NCI-H2196 treated with DMSO at 0.1 percent for 48 hours (cell line): ENCODE data around the gene LDLRAD4.
"Not testable (repeated sequence)": the region's sequence is repeated elsewhere in the genome, so short reads cannot be mapped to it uniquely, and the experiment has no call there.

Source experiments
- DNase-seq: peaks from one replicate; lab custom pipeline; 2025; ENCODE audit not compliant: unreplicated experiment; lab: John Stamatoyannopoulos, UW

Gene LDLRAD4

DNA sequence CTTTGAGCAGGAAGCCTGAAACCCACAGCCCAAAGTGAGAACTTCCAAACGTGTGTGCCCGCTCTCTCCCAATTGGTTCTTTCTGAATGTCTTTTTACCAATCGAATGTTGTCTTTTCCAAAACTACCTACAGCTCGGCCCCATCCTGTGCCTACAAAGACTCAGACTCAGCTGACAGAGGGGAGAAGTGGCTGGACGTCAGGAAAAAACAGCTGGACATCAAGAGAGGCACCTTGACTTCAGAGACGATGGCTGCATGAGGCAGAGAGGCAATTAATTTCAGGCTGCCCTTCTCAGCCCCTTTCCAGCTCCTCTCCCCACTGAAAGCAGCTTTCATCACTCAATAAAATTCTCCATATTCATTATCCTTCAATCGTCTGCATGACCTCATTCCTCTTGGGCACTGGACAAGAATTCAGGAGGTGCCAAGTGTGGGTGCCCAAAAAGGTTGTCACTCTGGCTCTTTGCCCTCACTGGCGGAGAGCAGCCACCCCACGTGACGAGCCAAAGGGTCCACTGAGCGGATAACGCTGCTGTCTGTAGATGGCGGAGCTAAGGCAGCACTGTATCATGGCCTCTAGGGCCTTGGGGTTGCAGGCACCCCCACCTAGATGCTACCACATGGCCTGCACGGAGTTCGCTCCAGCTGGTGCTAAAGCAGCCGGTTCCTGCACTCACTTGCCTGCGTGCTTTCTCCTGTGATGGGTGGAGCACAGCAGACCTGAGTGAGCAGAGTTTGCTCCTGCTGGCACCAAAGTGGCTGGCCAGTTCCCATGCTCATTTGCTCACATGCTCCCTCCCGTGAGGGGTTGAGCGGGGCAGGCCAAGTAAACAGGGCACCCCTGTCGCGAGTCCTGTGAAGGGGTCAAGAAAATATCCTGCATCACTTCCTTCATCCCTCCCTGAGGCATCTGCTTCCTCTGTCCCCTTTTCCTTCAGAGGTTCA lies 469.9 kb downstream of the LDLRAD4 start:
- no peak for DNase-seq

DNA sequence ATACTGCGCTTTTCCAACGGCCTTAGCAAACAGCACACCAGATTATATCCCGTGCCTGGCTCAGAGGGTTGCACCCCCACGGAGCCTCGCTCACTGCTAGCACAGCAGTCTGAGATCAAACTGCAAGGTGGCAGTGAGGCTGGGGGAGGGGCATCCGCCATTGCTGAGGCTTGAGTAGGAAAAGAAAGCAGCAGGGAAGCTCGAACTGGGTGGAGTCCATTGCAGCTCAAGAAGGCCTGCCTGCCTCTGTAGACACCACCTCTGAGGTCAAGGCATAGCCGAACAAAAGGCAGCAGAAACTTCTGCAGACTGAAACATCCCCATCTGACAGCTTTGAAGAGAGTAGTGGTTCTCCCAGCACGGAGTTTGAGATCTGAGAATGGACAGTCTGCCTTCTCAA lies 471.5 kb downstream of the LDLRAD4 start:
- DNase-seq: not testable (repeated sequence)

DNA sequence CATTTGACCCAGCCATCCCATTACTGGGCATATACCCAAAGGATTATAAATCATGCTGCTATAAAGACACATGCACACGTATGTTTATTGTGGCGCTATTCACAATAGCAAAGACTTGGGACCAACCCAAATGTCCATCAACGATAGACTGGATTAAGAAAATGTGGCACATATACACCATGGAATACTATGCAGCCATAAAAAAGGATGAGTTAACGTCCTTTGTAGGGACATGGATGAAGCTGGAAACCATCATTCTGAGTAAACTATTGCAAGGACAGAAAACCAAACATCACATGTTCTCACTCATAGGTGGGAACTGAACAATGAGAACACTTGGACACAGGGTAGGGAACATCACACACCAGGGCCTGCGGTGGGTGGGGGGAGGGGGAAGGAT lies 476.8 kb downstream of the LDLRAD4 start:
- not testable (repeated sequence) for DNase-seq

DNA sequence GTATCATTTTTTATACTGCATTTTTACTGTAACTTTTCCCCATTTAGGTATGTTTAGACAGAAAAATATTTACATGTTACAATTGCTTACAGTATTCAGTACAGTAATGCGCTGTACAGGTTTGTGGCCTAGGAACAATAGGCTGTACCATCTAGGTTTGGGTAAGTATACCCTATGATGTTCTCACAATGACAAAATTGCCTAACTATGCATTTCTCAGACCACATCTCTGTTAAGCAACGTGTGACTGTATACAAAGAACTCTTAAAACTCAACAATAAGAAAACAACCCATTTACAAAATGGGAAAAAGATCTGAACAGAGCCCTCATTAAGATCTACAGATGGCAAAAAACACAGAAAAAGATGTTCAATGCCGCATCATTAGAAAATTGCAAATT lies 478.4 kb downstream of the LDLRAD4 start:
- DNase-seq: no peak

DNA sequence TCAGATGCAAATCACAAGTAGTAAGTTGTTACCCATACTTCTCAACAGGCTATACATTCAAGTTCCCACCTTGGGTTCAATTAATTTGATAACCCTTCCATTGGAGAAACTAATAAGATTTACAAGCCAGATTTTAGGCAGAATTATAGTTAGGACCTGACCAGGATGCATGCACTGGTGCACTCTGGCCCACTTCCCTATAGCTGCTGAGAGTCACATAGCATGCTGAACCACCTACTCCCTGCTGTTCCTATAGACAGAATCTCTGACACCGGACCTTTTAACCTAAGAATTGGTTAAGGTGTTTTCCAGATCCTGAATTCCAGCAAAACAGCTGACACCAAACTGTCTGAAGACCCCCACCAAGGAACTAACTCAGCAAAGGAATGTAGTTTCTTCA lies 481.6 kb downstream of the LDLRAD4 start:
- no peak for DNase-seq
